ENCODE data around the gene KPNA6.
A peak's percentile ranks its signal among the peaks of the same experiment; 100 is the strongest.
"Not testable (repeated sequence)": the region's sequence is repeated elsewhere in the genome, so short reads cannot be mapped to it uniquely, and the experiment has no call there.

Gene KPNA6

GRCh38 chr1:32143302-32143695 lies 35.4 kb downstream of the KPNA6 start:
- not testable (repeated sequence) for DNase-seq

DNA sequence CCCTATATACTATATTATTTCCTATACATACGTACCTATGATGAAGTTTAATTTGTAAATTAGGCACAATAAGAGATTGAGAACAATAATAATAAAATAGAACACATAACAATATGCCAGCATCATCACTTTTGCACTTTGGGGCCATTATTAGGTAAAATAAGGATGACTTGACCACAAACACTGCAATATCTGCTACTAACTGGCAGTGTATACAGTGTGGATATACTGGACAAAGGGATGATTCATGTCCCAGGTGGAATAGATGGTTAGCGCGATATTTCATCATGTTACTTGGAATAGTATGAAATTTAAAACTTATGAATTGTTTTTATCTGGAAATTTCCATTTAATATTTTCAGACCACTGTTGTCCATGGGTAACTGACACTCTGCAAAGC lies 36.2 kb downstream of the KPNA6 start:
- no peak for DNase-seq

DNA sequence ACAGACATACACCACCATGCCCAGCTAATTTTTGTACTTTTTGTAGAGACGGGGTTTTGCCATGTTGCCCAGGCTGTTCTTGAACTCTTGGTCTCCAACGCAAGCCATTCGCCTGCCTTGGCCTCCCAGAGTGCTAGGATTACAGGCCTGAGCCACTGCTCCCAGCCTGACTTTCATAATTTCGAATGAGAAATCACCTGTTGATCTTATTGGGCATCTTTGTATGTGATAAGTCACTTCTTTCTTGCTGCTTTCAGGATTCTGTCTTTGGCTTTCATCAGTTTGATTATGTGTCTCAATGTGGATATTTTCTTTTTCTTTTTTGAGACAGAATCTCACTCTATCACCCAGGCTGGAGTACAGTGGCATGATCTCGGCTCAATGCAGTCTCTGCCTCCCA lies 39.9 kb downstream of the KPNA6 start:
- not testable (repeated sequence) for DNase-seq

DNA sequence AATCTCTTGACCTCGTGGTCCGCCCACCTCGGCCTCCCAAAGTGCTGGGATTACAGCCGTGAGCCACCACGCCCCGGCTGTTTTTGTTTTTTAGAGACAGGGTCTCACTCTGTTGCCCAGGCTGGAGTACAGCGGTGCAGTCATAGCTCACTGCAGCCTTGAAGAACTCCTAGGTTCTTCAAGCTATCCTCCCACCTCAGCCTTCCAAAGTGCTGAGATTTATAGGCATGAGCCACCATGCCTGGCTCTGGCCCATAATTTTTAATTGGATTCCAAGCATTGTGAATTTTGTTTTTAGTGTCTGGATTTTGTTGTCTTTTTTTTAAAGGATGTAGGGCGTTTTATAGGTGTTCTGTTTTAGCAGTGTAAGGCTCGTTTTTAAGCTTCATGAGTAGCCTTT lies 43.0 kb downstream of the KPNA6 start:
- no peak for DNase-seq

GRCh38 chr1:32151319-32151787 lies 43.5 kb downstream of the KPNA6 start:
- peak; percentile 15 for DNase-seq

DNA sequence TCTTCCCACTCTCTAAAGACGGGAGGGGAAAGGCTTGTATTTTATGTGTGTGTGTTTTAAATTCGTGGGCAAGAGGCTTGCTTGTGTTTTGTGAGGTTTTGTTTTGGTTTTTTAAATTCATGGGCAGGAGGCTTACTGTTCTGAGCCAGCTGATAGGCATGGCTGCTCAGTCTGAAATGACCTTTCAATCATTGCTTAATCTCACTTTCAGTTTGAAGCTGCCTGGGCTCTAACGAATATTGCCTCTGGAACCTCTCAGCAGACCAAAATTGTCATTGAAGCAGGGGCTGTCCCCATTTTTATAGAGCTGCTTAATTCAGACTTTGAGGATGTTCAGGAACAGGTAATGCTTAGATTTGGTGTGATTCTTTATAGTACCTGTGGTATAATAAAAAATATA lies 51.3 kb downstream of the KPNA6 start:
- no peak for DNase-seq

GRCh38 chr1:32163405-32163804 lies 55.5 kb downstream of the KPNA6 start:
- no peak for DNase-seq

- not testable (repeated sequence) for DNase-seq
Measured at GRCh38 chr1:32165633-32166032, 57.8 kb downstream of the KPNA6 start.

DNA sequence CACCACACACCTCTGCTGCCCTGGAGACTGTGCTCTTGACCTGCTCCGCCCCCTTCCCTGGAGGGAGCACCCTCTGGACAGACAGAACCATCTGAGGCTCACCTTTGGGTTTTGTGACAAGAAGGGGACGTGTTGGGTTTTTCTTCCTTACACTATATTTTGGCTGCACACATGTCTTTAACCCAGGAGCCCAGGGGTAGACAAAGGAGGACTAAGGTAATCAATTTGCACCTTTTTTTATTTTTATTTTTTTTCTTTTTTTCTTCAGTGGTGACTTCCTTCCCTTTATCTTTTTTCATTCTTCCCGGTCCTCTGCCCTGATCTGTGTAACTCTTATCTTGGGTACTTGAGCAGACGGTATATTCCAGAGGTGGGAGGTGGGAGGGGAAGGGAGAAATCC lies 63.1 kb downstream of the KPNA6 start:
- no peak for DNase-seq

- no peak for DNase-seq
Measured at GRCh38 chr1:32172621-32173245, 64.9 kb downstream of the KPNA6 start.

GRCh38 chr1:32178380-32179192 lies 70.7 kb downstream of the KPNA6 start:
- no peak for DNase-seq

DNA sequence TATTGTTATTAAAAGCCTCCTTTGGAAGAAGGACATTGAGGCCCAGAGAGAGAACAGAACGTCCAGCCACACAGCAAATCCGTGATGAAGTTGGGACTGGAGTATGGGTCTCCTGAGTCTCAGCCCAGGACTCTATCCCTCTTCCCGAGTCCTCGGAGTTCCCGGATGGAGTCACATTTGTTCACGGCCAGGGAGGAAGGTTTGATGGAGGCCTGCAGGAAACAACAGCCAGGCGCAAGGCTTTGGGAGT lies 71.3 kb downstream of the KPNA6 start:
- DNase-seq: no peak

GRCh38 chr1:32179443-32180185 lies 71.8 kb downstream of the KPNA6 start, which contains the start of gene TXLNA:
Gene TXLNA, plus strand, starts transcription at chr1:32179675. Its CDS starts 671 bp downstream, at chr1:32180346.
- DNase-seq: peak; percentile 98

DNA sequence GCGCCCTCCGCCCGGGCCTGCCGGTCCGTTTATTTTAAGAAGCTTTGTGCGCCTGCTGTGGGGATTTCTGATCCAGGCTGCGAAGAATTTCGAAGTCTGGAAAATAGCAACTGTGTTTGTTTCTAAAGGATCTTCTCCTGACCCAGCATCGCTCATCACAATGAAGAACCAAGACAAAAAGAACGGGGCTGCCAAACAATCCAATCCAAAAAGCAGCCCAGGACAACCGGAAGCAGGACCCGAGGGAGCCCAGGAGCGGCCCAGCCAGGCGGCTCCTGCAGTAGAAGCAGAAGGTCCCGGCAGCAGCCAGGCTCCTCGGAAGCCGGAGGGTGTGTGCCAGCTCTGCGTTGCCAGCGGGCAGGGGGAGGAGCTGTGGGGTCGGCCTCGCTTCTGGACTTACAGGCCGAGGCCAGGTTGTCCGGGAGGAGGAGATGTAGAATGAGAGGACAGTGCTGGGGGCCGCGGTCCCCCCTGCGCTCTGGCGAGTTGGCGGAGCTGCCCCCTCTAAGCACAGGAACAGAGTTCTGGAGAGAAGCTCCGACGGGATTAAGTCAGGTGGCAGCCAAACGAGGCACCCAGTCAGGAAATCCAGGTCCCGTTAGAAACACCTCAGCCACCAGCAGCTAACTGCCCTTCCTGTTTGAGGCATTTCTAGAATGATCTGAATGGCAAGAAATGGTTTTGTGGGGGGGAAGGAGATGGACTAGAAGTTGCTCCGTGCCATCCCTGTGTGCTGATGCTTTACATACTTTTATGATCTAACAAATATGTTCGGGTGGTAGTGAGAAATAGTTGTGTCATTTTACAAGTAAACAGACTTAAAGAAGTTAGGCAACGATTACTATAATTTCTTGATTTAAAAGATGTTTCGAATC lies 72.6 kb downstream of the KPNA6 start:
- no peak for DNase-seq

DNA sequence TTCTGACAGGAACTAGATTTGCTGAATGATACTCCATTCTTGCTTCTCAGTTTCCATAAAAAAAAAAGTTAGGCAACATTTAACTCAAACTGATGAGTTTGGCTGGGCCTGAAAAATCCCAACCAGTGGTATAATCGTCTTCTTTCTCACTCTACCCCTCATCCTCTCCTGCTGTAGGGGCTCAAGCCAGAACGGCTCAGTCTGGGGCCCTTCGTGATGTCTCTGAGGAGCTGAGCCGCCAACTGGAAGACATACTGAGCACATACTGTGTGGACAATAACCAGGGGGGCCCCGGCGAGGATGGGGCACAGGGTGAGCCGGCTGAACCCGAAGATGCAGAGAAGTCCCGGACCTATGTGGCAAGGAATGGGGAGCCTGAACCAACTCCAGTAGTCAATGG lies 73.2 kb downstream of the KPNA6 start:
- DNase-seq: no peak

GRCh38 chr1:32181563-32181962 lies 73.7 kb downstream of the KPNA6 start:
- no peak for DNase-seq

- no peak for DNase-seq
Measured at GRCh38 chr1:32182060-32182459, 74.2 kb downstream of the KPNA6 start.

DNA sequence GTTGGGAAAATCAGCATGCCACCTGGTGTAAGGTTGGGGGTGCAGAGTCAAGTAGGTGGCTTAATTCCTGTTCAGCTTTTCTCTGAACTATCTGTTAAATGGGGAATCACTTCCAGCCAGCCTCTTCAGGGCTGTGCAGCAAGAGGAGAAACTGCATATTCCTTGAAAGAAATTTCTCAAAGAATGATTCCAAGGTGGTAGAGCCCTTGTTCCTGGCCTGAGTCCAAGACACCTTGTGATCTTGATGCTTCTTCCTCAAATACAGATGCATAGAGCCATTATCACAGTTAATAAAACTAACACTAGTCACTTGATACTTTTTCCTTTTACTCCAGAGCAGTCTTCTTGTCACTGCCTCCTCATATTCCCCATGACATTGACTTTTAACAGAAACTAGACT lies 76.8 kb downstream of the KPNA6 start:
- DNase-seq: no peak

- no peak for DNase-seq
Measured at GRCh38 chr1:32186077-32186476, 78.2 kb downstream of the KPNA6 start.

DNA sequence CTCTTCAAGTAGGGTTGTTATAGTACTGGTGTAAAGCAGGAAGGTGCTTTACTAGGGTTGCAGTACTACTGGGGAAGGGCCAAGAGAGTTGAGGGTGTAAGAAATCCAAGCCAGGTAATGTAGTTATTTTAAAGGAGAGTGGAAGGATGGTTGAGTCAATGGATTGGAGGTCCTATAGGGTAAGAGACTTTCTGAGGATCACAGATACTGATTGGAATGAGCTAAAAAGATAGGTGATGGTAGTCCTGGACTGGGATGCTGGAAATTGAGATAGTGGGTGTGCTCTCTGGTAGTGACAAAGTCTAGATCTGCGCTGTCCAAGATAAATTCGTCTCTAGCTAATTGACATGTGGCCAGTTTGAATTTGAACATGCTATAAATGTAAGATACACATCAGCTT lies 78.6 kb downstream of the KPNA6 start:
- DNase-seq: no peak

GRCh38 chr1:32187850-32188249 lies 80.0 kb downstream of the KPNA6 start:
- DNase-seq: no peak

DNA sequence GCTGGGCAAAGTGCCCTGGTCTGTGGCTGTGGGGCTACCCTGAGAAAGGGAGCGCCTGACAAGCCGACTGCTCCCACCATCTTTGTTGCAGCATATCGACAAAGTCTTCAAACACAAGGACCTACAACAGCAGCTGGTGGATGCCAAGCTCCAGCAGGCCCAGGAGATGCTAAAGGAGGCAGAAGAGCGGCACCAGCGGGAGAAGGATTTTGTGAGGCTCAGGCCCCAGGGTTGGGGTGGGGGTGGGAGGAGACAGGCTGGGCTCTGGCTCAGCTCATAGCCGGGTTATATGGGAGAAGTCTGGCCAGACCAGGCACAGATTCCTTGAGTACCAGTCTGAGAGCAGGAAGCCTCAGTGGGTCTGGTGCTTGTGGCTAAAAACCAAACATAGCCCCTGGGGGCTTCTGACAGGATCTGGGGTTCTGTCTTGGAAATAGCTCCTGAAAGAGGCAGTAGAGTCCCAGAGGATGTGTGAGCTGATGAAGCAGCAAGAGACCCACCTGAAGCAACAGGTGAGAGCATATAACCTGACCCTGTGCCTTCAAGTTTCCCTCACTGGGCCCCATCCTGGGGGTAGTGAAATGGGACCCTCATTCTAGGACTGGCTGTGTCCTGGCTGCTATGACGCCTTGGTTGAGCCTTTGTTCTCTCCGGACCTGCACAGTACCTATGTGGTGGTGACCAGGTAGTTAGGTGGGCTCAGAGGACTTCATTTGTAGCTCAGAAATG lies 84.5 kb downstream of the KPNA6 start:
- DNase-seq: no peak

All from retina (tissue), 1 donor.